Skeletal muscle cell (primary cell): Measurements from ENCODE around the gene TNFAIP2.
"Not testable (repeated sequence)": the region's sequence is repeated elsewhere in the genome, so short reads cannot be mapped to it uniquely, and the experiment has no call there.

ENCODE experiments used
- DNase-seq: peaks from one replicate; pipeline ENCODE4 v3.0.0-alpha.2; 2010; ENCODE audit warnings: low read depth
- H3K4me3 ChIP-seq: 2 replicates; pipeline ENCODE4 v1.5.1; 2011; ENCODE audit warnings: low read depth, mild to moderate bottlenecking, control low read depth, low read length, moderate library complexity

Gene TNFAIP2

GRCh38 chr14:103143506-103143905, 20.2 kb downstream of the TNFAIP2 start:
- H3K4me3 ChIP-seq: no peak overlapping the region
- DNase-seq: no peak

- no peak for DNase-seq
- no peak overlapping the region for H3K4me3 ChIP-seq
Measured at GRCh38 chr14:103144085-103144484, 20.8 kb downstream of the TNFAIP2 start.

GRCh38 chr14:103146141-103146709, 23.0 kb downstream of the TNFAIP2 start:
- no peak overlapping the region for H3K4me3 ChIP-seq
- no peak for DNase-seq

GRCh38 chr14:103149351-103150237, 26.3 kb downstream of the TNFAIP2 start:
- no peak overlapping the region for H3K4me3 ChIP-seq

GRCh38 chr14:103151270-103151945, 28.1 kb downstream of the TNFAIP2 start:
- no peak overlapping the region for H3K4me3 ChIP-seq
- DNase-seq: no peak

More at GRCh38 chr14:103149351-103150237, 26.3 kb downstream of the TNFAIP2 start:
- no peak for DNase-seq

- DNase-seq: no peak
- no peak overlapping the region for H3K4me3 ChIP-seq
Measured at GRCh38 chr14:103155010-103155409, 31.7 kb downstream of the TNFAIP2 start.

GRCh38 chr14:103155416-103155815, 32.2 kb downstream of the TNFAIP2 start:
- H3K4me3 ChIP-seq: not testable (repeated sequence)

GRCh38 chr14:103155826-103156394, 32.6 kb downstream of the TNFAIP2 start:
- no peak for DNase-seq
- no peak overlapping the region for H3K4me3 ChIP-seq

More at GRCh38 chr14:103155416-103155815, 32.2 kb downstream of the TNFAIP2 start:
- DNase-seq: not testable (repeated sequence)

- H3K4me3 ChIP-seq: no peak overlapping the region
- DNase-seq: no peak
Measured at GRCh38 chr14:103156651-103157378, 33.6 kb downstream of the TNFAIP2 start.

- no peak for DNase-seq
Measured at GRCh38 chr14:103157969-103158368, 34.7 kb downstream of the TNFAIP2 start.

GRCh38 chr14:103158688-103159087, 35.4 kb downstream of the TNFAIP2 start:
- DNase-seq: no peak
- H3K4me3 ChIP-seq: no peak overlapping the region

More at GRCh38 chr14:103157969-103158368, 34.7 kb downstream of the TNFAIP2 start:
- H3K4me3 ChIP-seq: no peak overlapping the region

GRCh38 chr14:103160321-103161053, 37.2 kb downstream of the TNFAIP2 start:
- H3K4me3 ChIP-seq: no peak overlapping the region
- DNase-seq: no peak

- no peak overlapping the region for H3K4me3 ChIP-seq
- no peak for DNase-seq
Measured at GRCh38 chr14:103161054-103161397, 37.8 kb downstream of the TNFAIP2 start.

- no peak for DNase-seq
- no peak overlapping the region for H3K4me3 ChIP-seq
Measured at GRCh38 chr14:103163199-103163598, 39.9 kb downstream of the TNFAIP2 start.

GRCh38 chr14:103164006-103164405, 40.7 kb downstream of the TNFAIP2 start:
- no peak overlapping the region for H3K4me3 ChIP-seq
- no peak for DNase-seq

GRCh38 chr14:103164779-103165178, 41.5 kb downstream of the TNFAIP2 start:
- no peak overlapping the region for H3K4me3 ChIP-seq
- DNase-seq: no peak

- no peak for DNase-seq
- H3K4me3 ChIP-seq: no peak overlapping the region
Measured at GRCh38 chr14:103165323-103165722, 42.1 kb downstream of the TNFAIP2 start.

GRCh38 chr14:103169954-103170353, 46.7 kb downstream of the TNFAIP2 start:
- no peak overlapping the region for H3K4me3 ChIP-seq
- DNase-seq: no peak

GRCh38 chr14:103171206-103171605, 47.9 kb downstream of the TNFAIP2 start:
- not testable (repeated sequence) for DNase-seq, H3K4me3 ChIP-seq
